DND-41 (cell line): ENCODE results near the gene SLC12A8.

ENCODE experiments used
- EZH2 ChIP-seq: IDR thresholded peaks from 3 replicates; pipeline ENCODE4 v1.6.1; 2012; ENCODE audit warnings: borderline replicate concordance, low read depth, mild to moderate bottlenecking, moderate library complexity, low read length, inconsistent platforms; ENCODE audit not compliant: severe bottlenecking
- TF ChIP-seq, protein P1 (sequence below): IDR thresholded peaks from 2 replicates; pipeline ENCODE4 v1.5.1; 2012; ENCODE audit warnings: borderline replicate concordance, low read length, moderate library complexity, mild to moderate bottlenecking; ENCODE audit not compliant: poor library complexity, severe bottlenecking; ENCODE audit errors: extremely low read depth

DNA sequence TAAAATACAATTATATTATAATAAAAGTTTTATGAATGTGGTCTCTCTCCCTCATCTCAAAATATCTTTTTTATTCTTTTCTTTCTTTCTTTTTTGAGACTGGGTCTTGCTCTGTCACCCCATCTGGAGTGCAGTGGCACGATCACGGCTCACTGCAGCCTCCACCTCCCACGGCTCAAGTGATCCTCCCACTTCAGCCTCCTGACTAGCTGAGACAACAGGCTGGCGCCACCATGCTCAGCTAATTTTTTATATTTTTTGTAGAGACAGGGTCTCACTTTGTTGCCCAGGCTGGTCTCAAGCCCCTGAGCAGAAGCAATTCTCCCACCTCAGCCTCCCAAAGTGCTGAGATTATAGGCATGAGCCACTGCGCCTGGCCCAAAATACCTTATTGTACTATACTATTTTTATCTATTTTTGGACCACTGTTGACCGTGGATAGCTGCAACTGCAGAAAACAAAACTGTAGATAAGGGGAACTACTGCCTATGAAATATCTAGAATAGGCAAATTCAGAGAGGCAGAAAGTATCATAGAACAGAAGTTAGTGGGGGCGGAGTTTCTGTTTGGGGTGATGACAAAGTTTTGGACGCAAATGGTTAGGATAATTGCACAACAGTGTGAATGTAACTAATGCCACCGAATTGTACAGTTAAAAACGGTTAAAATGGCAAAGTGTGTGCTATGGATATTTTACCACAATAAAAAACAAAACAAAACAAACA lies 66.6 kb downstream of the SLC12A8 start:
- TF ChIP-seq, protein P1, sequence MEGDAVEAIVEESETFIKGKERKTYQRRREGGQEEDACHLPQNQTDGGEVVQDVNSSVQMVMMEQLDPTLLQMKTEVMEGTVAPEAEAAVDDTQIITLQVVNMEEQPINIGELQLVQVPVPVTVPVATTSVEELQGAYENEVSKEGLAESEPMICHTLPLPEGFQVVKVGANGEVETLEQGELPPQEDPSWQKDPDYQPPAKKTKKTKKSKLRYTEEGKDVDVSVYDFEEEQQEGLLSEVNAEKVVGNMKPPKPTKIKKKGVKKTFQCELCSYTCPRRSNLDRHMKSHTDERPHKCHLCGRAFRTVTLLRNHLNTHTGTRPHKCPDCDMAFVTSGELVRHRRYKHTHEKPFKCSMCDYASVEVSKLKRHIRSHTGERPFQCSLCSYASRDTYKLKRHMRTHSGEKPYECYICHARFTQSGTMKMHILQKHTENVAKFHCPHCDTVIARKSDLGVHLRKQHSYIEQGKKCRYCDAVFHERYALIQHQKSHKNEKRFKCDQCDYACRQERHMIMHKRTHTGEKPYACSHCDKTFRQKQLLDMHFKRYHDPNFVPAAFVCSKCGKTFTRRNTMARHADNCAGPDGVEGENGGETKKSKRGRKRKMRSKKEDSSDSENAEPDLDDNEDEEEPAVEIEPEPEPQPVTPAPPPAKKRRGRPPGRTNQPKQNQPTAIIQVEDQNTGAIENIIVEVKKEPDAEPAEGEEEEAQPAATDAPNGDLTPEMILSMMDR = no peak
- TF ChIP-seq EZH2 = no peak
